ENCODE data around the gene TFF3. TPM values are rescaled to one million over a fixed set of nuclear protein-coding genes. Genes with fewer than 3 reads are reported as not detected.
"Not testable (repeated sequence)": the region's sequence is repeated elsewhere in the genome, so short reads cannot be mapped to it uniquely, and the experiment has no call there.

The TFF3 gene
- total RNA-seq, 2 donors from 2014 or later, result not detected

DNA sequence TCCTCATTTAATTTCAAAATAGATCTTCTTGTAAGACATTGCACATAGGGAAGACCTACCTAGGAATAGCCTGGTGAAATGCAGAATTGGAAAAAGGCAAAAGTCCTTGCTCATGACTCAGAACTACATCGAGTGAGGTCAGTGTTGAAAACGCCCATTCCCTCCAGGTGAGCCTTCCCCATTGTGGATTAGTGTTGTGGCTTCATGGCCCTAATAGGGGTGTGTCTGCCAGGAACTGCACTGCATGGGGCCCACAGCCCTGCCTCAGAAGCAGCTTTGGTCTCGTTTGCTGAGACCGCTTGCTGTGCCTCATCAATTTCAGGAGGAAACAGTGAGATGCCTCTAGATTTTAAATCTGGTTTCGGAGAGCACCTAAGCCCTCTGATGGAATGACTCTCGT, 17.0 kb downstream of the TFF3 start:
- Mint-ChIP-seq H3K36me3 (ENCODE audit: low read depth) (peaks cover 17% of the 10 kb centered on the region), H3K27ac (no peak overlapping the region), H3K4me3 (no peak overlapping the region), H3K27me3 (no peaks in the 10 kb centered on the region), H3K4me1 (no peaks in the 10 kb centered on the region), H3K9me3 (no peaks in the 10 kb centered on the region)
- ATAC-seq (replicated peaks), result no peak

DNA sequence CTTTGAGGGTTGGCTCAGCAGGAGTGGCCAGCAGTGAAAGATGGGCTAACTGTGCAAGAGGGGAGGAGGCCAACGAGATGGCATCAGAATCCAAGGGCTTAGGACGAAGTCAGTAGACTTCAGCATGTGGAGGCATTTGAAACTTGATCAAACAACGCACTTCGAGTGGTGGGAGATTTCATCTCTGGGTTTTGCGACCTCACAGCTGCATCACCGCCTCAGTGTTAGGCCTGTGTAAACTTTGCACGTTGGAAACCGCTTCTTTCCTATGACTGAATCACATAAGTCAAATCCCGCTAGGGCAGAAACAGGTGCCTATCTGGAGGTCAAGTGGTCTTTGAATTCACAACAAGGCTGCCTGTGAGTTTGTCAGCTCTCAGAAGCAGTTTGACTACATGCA, 17.8 kb downstream of the TFF3 start:
- ATAC-seq (replicated peaks), result no peak
- H3K9me3 Mint-ChIP-seq, result no peaks in the 10 kb centered on the region
- no peaks in the 10 kb centered on the region for H3K4me1 Mint-ChIP-seq
- peaks cover 17% of the 10 kb centered on the region for H3K36me3 Mint-ChIP-seq (ENCODE audit: low read depth)
- H3K27ac Mint-ChIP-seq, result no peak overlapping the region
- H3K4me3 Mint-ChIP-seq, result no peak overlapping the region
- no peaks in the 10 kb centered on the region for H3K27me3 Mint-ChIP-seq

DNA sequence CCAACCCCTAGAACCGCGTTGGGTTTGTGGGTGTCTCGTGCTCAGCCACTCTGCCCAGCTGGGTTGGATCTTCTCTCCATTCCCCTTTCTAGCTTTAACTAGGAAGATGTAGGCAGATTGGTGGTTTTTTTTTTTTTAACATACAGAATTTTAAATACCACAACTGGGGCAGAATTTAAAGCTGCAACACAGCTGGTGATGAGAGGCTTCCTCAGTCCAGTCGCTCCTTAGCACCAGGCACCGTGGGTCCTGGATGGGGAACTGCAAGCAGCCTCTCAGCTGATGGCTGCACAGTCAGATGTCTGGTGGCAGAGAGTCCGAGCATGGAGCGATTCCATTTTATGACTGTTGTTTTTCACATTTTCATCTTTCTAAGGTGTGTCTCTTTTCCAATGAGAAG, 18.7 kb downstream of the TFF3 start:
- Mint-ChIP-seq H3K27me3 (no peaks in the 10 kb centered on the region), H3K4me3 (no peak overlapping the region), H3K4me1 (no peaks in the 10 kb centered on the region), H3K9me3 (no peaks in the 10 kb centered on the region), H3K36me3 (ENCODE audit: low read depth) (peaks cover 17% of the 10 kb centered on the region), H3K27ac (no peak overlapping the region)
- no peak for ATAC-seq (replicated peaks)

DNA sequence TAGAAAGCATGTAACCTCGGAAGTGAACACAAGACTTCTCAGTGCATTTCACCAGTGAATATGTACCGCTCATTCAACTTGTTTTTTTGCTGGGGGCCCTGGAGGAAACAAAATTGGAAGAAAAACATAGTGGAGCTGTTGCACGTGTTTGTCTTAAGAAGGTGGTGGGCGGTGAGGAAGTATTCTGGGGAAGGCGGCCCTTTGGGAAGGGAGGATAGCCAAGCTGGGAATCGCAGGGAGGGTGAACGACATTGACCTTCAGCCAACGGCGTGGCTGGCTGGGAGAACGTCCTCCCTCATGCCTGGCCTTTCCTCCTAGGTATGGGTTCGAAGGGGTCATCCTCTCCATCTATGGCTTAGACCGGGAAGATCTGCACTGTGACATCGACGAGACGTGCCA, 19.4 kb downstream of the TFF3 start:
- H3K27ac Mint-ChIP-seq, result no peak overlapping the region
- H3K4me1 Mint-ChIP-seq, result no peaks in the 10 kb centered on the region
- no peak overlapping the region for H3K4me3 Mint-ChIP-seq
- H3K27me3 Mint-ChIP-seq, result no peaks in the 10 kb centered on the region
- H3K9me3 Mint-ChIP-seq, result no peaks in the 10 kb centered on the region
- peaks cover 17% of the 10 kb centered on the region for H3K36me3 Mint-ChIP-seq (ENCODE audit: low read depth)
- ATAC-seq (replicated peaks), result no peak

DNA sequence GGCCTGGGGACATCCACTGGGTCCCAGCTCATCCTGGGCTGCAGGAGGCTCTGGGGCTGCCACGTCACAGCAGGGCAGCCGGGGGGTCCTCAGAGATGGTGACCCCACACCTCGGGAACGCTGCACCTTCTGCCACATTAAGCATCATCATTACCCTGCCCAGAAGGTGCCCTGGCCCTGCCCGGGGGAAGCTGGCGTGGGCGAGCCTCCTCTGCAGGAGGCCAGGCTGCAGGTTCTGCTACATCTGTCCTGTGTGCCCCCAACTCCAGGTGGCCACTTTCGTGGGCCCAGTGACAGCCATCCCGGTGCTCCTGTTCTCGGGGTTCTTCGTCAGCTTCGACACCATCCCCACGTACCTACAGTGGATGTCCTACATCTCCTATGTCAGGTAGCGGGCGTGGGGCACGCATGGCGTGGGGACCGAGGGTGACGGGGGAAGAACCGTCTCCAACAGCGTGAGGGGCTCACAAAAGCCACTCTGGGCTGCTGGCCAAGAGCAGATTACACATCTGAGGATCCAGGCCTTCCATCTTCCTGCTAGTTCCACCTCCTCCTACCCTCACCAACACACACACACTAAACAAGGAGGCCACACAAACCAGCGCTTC, 20.8 kb downstream of the TFF3 start:
- Mint-ChIP-seq H3K27ac (no peak overlapping the region), H3K36me3 (ENCODE audit: low read depth) (peaks cover 19% of the 10 kb centered on the region), H3K27me3 (no peaks in the 10 kb centered on the region), H3K4me3 (no peak overlapping the region), H3K4me1 (no peaks in the 10 kb centered on the region), H3K9me3 (no peaks in the 10 kb centered on the region)
- ATAC-seq (replicated peaks), result no peak

DNA sequence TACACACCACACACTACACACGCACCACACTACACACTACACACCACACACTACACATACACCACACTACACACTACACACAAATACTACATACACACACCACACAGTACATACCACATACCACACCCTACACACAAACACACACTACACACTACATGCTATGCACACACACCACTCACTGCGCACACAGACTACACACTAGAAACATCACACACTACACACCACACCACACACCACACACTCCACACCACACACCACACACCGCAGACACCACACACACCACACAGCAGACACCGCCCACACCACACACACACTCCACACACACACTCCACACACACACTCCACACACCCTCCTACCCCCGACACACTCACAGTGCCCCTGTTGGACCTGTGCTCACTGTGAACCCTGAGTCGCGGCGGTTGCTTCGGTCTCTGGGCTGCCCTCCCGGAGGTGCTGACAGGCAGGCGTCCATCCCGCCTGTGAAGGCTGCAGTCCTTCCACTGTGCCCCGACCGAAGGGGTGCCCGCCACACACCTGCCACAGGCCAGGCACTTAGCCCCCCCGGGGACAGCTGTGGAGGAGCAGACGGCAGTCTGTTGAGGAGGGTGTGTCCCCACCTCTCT, 21.4 kb downstream of the TFF3 start:
- Mint-ChIP-seq H3K27me3 (no peaks in the 10 kb centered on the region), H3K4me1 (no peaks in the 10 kb centered on the region), H3K27ac (no peak overlapping the region), H3K4me3 (no peak overlapping the region), H3K9me3 (no peaks in the 10 kb centered on the region), H3K36me3 (ENCODE audit: low read depth) (peaks cover 25% of the 10 kb centered on the region)
- no peak for ATAC-seq (replicated peaks)

DNA sequence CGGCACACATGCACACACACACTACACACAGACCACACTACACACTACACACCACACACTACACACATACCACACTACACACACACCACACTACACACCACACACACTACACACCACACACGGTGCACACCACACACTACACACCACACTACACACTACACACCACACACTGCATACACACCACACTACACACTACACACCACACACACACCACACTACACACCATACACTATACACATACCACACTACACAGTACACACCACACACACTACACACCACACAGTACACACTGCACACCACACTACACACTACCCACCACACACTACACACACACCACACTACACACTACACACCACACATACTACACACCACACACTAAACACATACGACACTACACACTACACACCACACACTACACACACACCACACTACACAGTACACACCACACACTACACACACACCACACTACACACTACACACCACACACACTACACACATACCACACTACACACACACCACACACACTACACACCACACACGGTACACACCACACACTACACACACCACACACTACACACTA, 22.6 kb downstream of the TFF3 start:
- H3K27ac Mint-ChIP-seq; H3K27me3 Mint-ChIP-seq; H3K4me3 Mint-ChIP-seq; H3K4me1 Mint-ChIP-seq; H3K9me3 Mint-ChIP-seq; ATAC-seq (replicated peaks): not testable (repeated sequence)
- H3K36me3 Mint-ChIP-seq (ENCODE audit: low read depth), result peaks cover 32% of the 10 kb centered on the region

DNA sequence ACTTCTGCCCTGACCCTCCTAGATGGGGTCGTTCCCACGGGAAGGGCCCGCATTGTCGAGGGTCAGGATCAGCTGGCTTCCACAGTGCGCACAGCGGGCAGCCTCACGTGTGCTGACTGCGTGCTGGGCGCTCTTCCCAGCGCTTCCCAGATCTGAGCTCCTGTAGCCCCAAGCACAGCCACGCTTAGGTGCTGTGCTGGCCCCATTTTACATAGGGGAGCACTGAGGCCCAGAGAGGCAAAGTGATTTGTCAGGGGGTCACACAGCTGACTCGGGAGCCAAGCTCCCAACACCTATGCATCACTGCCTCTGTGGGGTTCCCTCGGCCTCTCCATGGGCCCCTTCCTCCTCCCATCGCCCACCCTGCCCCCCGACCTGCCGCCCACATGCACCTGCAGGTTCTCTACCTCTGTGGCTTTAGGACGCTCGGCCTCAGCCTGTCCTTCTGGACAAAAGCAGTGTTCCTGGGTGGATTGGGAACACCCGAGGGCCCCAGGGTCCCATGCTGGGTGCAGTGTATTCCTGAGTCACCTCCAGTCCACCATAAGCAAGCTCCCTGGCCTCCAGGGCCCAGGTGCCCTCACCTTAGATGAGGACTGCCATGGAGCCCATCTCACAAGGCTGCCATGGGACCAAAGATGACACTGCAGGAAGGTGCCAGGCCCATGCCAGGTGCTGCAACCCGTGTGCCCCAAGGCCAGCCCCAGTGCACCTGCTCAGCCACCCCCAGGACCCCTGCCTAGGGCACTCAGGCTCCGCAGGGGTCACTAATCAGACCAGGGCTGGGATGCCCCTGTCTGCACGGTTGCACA, 23.3 kb downstream of the TFF3 start:
- Mint-ChIP-seq H3K4me1 (no peaks in the 10 kb centered on the region), H3K4me3 (no peak overlapping the region), H3K27ac (no peak overlapping the region), H3K9me3 (no peaks in the 10 kb centered on the region), H3K27me3 (no peaks in the 10 kb centered on the region), H3K36me3 (ENCODE audit: low read depth) (peaks cover 34% of the 10 kb centered on the region)
- ATAC-seq (replicated peaks), result peak; percentile 29

DNA sequence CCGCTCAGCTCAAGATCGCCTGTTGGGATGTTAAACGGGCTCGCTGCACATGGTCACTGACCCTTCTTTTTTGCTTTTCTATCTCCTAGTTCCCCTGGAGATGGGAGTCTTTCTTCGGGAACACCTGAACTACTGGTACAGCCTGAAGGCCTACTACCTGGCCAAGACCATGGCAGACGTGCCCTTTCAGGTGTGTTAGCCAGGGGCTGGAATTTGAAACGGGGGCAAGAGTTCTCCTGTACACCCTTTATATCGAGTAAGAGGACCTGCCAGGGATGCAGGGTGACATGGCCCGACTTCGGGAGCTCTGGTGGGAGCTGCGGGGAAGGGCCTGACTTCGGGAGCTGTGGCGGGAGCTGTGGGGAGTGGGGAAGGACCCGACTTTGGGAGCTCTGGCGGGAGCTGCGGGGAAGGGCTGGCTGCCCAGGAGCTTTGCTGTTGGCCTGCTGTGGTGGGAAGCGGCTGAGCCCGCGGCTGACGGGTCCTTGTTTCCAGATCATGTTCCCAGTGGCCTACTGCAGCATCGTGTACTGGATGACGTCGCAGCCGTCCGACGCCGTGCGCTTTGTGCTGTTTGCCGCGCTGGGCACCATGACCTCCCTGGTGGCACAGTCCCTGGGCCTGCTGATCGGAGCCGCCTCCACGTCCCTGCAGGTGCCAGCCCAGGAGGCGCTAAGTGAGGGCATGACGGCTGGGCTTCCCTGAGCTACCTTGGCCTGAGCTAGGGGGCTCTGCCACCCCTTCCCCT, 24.0 kb downstream of the TFF3 start:
- no peak for ATAC-seq (replicated peaks)
- no peak overlapping the region for H3K27ac Mint-ChIP-seq
- no peaks in the 10 kb centered on the region for H3K4me1 Mint-ChIP-seq
- H3K9me3 Mint-ChIP-seq, result no peaks in the 10 kb centered on the region
- no peak overlapping the region for H3K4me3 Mint-ChIP-seq
- H3K36me3 Mint-ChIP-seq (ENCODE audit: low read depth), result peaks cover 36% of the 10 kb centered on the region
- H3K27me3 Mint-ChIP-seq, result no peaks in the 10 kb centered on the region

DNA sequence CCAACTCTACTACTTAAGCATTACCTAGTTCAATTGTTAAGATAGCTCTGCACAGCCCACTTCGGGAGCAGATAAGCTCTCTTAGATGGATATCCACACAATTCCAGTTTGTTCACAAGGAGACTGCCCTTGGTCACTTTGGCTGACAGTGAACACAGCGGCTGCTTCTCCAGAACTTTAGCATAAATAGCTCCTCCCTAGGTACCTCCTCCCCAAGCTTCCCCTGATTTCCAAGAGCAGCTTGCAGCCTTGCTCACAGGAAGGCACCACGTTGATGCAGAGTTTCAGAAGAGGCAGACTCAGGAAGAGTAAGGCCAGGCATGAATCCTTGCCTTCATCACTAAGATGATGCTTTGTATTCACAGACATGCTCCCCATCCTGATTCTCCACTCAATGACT, 24.7 kb downstream of the TFF3 start:
- ATAC-seq (replicated peaks), result no peak
- H3K4me1 Mint-ChIP-seq, result no peaks in the 10 kb centered on the region
- H3K9me3 Mint-ChIP-seq, result no peaks in the 10 kb centered on the region
- no peaks in the 10 kb centered on the region for H3K27me3 Mint-ChIP-seq
- H3K36me3 Mint-ChIP-seq (ENCODE audit: low read depth), result peaks cover 35% of the 10 kb centered on the region
- H3K4me3 Mint-ChIP-seq, result no peak overlapping the region
- H3K27ac Mint-ChIP-seq, result no peak overlapping the region

DNA sequence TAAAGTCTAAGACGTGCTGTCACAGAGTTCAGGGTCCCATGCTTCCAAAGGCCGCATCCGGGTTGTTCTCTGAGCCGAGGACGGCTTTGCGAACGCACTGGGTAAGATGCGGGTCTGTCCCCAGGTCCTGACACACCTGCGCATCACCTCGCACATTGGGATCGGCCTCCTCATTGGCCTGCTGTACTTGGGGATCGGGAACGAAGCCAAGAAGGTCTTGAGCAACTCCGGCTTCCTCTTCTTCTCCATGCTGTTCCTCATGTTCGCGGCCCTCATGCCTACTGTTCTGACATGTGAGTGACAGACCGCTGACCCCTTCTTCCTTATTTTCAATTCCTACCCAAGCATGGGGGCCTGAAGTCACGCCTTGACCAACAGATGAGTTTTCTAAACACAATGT, 25.3 kb downstream of the TFF3 start:
- no peaks in the 10 kb centered on the region for H3K27me3 Mint-ChIP-seq
- no peak overlapping the region for H3K27ac Mint-ChIP-seq
- no peak for ATAC-seq (replicated peaks)
- H3K4me1 Mint-ChIP-seq, result no peaks in the 10 kb centered on the region
- H3K36me3 Mint-ChIP-seq (ENCODE audit: low read depth), result peaks cover 31% of the 10 kb centered on the region
- no peak overlapping the region for H3K4me3 Mint-ChIP-seq
- H3K9me3 Mint-ChIP-seq, result no peaks in the 10 kb centered on the region

DNA sequence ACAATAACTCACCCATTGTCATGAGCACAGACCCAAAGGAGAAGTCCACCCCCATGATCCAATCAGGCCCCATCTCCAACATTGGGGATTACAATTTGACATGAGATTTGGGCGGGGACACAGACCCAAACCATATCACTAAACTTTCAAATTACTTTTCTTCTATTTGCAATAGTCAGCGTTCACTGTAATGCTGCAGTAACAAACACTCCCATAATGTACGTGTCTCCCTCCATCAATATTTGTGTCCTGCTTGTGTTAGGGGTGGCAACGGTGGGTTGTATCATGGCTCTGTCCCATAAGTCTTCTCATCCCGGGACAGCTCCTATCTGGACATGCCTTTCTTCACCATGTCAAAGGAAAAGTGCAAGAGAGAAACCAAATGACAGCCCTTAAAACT, 26.2 kb downstream of the TFF3 start:
- no peaks in the 10 kb centered on the region for H3K27me3 Mint-ChIP-seq
- H3K4me3 Mint-ChIP-seq, result no peak overlapping the region
- no peaks in the 10 kb centered on the region for H3K9me3 Mint-ChIP-seq
- no peaks in the 10 kb centered on the region for H3K4me1 Mint-ChIP-seq
- no peak overlapping the region for H3K27ac Mint-ChIP-seq
- no peak for ATAC-seq (replicated peaks)
- H3K36me3 Mint-ChIP-seq (ENCODE audit: low read depth), result peaks cover 31% of the 10 kb centered on the region

DNA sequence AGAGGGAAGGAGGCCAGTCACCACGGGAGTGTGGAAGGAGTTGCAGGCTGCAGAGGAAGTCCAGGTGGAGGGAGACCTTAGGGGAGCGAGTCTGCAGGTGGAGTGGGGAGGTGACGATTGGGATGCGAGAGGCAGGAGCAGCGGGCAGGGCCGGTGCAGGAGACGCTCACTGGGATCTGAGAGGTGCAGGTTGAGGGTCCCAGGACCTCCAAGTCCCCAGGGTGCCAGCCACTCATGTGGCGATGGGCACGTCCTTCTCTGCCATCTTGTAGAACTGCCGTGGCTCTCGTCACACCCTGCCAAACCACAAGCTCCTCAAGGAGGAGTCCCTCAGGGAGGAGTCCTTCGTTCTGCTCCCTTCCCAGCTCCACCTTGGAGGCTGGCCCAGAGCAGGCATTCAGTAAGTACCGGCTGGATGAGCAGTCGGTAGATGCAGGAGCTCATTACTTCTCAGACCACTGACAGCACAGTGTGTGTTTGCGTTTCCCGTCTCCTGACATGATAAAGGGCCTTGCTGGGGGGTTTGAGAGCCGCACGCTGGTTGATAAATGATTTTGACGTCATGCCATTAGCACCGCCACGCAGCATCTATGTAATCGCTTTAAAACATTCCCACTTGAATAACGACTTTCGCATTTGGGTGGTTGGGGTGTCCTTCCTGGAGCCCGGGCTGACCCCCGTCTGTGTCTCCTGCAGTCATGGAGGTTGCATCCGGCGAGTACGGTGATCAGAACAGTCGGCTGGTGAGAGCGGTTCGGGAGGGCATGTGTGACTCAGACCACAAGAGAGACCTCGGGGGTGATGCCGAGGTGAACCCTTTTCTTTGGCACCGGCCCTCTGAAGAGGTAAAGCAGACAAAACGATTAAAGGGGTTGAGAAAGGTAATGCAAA, 27.8 kb downstream of the TFF3 start:
- peaks cover 31% of the 10 kb centered on the region for H3K36me3 Mint-ChIP-seq (ENCODE audit: low read depth)
- no peak overlapping the region for H3K27ac Mint-ChIP-seq
- H3K4me3 Mint-ChIP-seq, result no peak overlapping the region
- no peaks in the 10 kb centered on the region for H3K4me1 Mint-ChIP-seq
- H3K9me3 Mint-ChIP-seq, result no peaks in the 10 kb centered on the region
- no peaks in the 10 kb centered on the region for H3K27me3 Mint-ChIP-seq
- no peak for ATAC-seq (replicated peaks)

DNA sequence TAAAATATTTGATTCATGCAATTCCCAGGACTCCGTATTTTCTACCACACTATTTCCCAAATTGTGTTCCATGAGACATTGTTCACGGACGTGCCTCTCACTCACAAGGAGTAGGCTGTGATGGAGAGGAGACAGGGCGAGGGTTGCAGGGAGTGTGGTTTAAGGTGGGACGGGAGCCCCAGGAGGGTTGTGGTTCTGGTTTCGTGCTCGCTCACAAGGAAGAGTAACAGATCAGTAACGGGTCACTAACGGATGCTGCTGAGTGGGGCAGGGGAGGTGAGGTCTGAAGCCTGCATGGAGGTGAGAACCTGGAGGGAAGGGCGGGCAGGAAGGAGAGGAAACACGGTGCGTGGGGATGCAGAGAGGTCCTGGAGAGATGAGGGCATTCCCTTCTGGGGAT, 28.8 kb downstream of the TFF3 start:
- Mint-ChIP-seq H3K27me3 (no peaks in the 10 kb centered on the region), H3K36me3 (ENCODE audit: low read depth) (peaks cover 31% of the 10 kb centered on the region), H3K4me3 (no peak overlapping the region), H3K27ac (peak overlapping the region; percentile 44), H3K4me1 (no peaks in the 10 kb centered on the region), H3K9me3 (no peaks in the 10 kb centered on the region)
- ATAC-seq (replicated peaks), result no peak

Measured in activated T-helper 17 cell treated with anti-CD3 and anti-CD28 coated beads, Interleukin-2, amount 50 U/mL, for 72 hours (primary cell).